WTC11 (cell line): ENCODE measurements around the gene PIK3C2G.

Experiments used
- CTCF ChIP-seq: fragments of 200-600 bp; IDR thresholded peaks from 2 replicates; pipeline ENCODE4 v1.8.0; 2022; ENCODE audit warnings: antibody characterized with exemption
- GABPB1 ChIP-seq: sonication (generic); formaldehyde crosslinking; IDR thresholded peaks from 2 replicates; pipeline ENCODE4 v1.8.1; 2023; ENCODE audit warnings: mild to moderate bottlenecking, missing genetic modification reagents
- SP1 ChIP-seq: sonication (generic); formaldehyde crosslinking; conservative IDR thresholded peaks from 2 replicates; pipeline ENCODE4 v1.8.1; 2022; ENCODE audit warnings: missing genetic modification reagents
- ZNF416 ChIP-seq: fragments of 250-450 bp; sonication (Bioruptor Pico); IDR thresholded peaks from 2 replicates; pipeline ENCODE4 v1.9.0; 2021; ENCODE audit warnings: mild to moderate bottlenecking, inconsistent platforms

- TF ChIP-seq CTCF, result no peak
- TF ChIP-seq ZNF416 (CRISPR knock-in tag), result no peak
- no peak for TF ChIP-seq SP1 (CRISPR knock-in tag)
- TF ChIP-seq GABPB1 (CRISPR knock-in tag), result no peak
These were observed 396.9 kb downstream of the PIK3C2G start for GRCh38 chr12:18658179-18658578.
